ENCODE data around the gene GRAP.

GRCh38 chr17:18993905-18994526, 52.7 kb downstream of the GRAP start:
- TF ChIP-seq, protein P1, sequence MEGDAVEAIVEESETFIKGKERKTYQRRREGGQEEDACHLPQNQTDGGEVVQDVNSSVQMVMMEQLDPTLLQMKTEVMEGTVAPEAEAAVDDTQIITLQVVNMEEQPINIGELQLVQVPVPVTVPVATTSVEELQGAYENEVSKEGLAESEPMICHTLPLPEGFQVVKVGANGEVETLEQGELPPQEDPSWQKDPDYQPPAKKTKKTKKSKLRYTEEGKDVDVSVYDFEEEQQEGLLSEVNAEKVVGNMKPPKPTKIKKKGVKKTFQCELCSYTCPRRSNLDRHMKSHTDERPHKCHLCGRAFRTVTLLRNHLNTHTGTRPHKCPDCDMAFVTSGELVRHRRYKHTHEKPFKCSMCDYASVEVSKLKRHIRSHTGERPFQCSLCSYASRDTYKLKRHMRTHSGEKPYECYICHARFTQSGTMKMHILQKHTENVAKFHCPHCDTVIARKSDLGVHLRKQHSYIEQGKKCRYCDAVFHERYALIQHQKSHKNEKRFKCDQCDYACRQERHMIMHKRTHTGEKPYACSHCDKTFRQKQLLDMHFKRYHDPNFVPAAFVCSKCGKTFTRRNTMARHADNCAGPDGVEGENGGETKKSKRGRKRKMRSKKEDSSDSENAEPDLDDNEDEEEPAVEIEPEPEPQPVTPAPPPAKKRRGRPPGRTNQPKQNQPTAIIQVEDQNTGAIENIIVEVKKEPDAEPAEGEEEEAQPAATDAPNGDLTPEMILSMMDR (IDR thresholded peaks at IDR 0.05): no peak
- TF ChIP-seq TCF7L2 (IDR thresholded peaks at IDR 0.05; ENCODE audit: low read depth, low read length): no peak

Measured in Panc1 (cell line).